OCI-LY7 (cell line): ENCODE measurements around the gene MBTPS1.
"Not testable (repeated sequence)": the region's sequence is repeated elsewhere in the genome, so short reads cannot be mapped to it uniquely, and the experiment has no call there.

Experiments
- EZH2phosphoT487 ChIP-seq: fragments of 200-600 bp; sonication (generic); IDR thresholded peaks from 2 replicates; pipeline ENCODE4 v1.6.1; 2018; ENCODE audit warnings: low read depth, borderline replicate concordance, mild to moderate bottlenecking, mixed run types, antibody characterized with exemption, low read length, moderate library complexity, mixed read lengths
- TF ChIP-seq, protein P1 (sequence below): fragments of 200-600 bp; sonication (generic); conservative IDR thresholded peaks from 2 replicates; pipeline ENCODE4 v1.5.1; 2014; ENCODE audit warnings: mild to moderate bottlenecking, antibody characterized with exemption, low read length, moderate library complexity, mixed read lengths

DNA sequence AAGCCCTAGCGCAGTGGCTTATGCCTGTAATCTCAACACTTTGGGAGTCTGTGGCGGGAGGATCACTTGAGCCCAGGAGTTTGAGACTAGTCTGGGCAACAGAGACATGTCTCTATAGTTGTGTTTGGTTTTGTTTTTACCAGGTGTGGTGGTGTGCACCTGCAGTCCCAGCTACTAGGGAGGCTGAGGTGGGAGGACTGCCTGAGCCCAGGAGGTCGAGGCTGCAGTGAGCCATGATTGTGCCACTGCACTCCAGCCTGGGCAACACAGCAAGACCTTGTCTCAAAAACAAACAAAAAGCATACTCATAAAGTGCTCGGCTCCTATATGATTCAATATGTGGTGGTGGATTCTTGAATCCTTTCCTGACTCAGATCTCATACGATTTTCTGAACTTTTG is 1.6 kb upstream of the MBTPS1 start:
- TF ChIP-seq, protein P1, sequence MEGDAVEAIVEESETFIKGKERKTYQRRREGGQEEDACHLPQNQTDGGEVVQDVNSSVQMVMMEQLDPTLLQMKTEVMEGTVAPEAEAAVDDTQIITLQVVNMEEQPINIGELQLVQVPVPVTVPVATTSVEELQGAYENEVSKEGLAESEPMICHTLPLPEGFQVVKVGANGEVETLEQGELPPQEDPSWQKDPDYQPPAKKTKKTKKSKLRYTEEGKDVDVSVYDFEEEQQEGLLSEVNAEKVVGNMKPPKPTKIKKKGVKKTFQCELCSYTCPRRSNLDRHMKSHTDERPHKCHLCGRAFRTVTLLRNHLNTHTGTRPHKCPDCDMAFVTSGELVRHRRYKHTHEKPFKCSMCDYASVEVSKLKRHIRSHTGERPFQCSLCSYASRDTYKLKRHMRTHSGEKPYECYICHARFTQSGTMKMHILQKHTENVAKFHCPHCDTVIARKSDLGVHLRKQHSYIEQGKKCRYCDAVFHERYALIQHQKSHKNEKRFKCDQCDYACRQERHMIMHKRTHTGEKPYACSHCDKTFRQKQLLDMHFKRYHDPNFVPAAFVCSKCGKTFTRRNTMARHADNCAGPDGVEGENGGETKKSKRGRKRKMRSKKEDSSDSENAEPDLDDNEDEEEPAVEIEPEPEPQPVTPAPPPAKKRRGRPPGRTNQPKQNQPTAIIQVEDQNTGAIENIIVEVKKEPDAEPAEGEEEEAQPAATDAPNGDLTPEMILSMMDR, result not testable (repeated sequence)
- not testable (repeated sequence) for TF ChIP-seq EZH2phosphoT487
